GM12865 (cell line): ENCODE measurements around the gene CFH.
"Not testable (repeated sequence)": the region's sequence is repeated elsewhere in the genome, so short reads cannot be mapped to it uniquely, and the experiment has no call there.

ENCODE experiments used
- DNase-seq: peaks from one replicate; pipeline ENCODE4 v3.0.0; 2010; ENCODE audit warnings: low read depth
- H3K4me3 ChIP-seq: 2 replicates; pipeline ENCODE4 v1.5.1; 2011; ENCODE audit warnings: mild to moderate bottlenecking, low read depth, low read length, control low read depth
- CTCF ChIP-seq: IDR thresholded peaks from 2 replicates; pipeline ENCODE4 v1.5.1; 2011; ENCODE audit warnings: low read length, control low read depth, low read depth, inconsistent platforms; ENCODE audit not compliant: insufficient read depth; ENCODE audit errors: missing control alignments

Gene CFH

GRCh38 chr1:196743244-196743643 is 91.4 kb downstream of the CFH start:
- not testable (repeated sequence) for H3K4me3 ChIP-seq
- DNase-seq: peak; percentile 41
- TF ChIP-seq CTCF: peak; percentile 23

- not testable (repeated sequence) for DNase-seq
Observed at GRCh38 chr1:196765019-196765740, 113.3 kb downstream of the CFH start.

GRCh38 chr1:196769823-196770222 is 118.0 kb downstream of the CFH start:
- DNase-seq, H3K4me3 ChIP-seq: not testable (repeated sequence)

More at GRCh38 chr1:196765019-196765740, 113.3 kb downstream of the CFH start:
- not testable (repeated sequence) for H3K4me3 ChIP-seq

GRCh38 chr1:196773713-196774112 is 121.9 kb downstream of the CFH start:
- H3K4me3 ChIP-seq: no peak overlapping the region
- no peak for TF ChIP-seq CTCF
- DNase-seq: no peak

- DNase-seq: no peak
- H3K4me3 ChIP-seq: no peak overlapping the region
- no peak for TF ChIP-seq CTCF
Observed at GRCh38 chr1:196774175-196774574, 122.3 kb downstream of the CFH start.

- DNase-seq: peak; percentile 9
- no peak within 1 kb of the TSS for H3K4me3 ChIP-seq
- no peak for TF ChIP-seq CTCF
Observed at GRCh38 chr1:196774603-196775002, 122.8 kb downstream of the CFH start, which contains the start of gene CFHR3. Gene CFHR3 (plus strand): TSS chr1:196774840. CDS start chr1:196774887, 47 bp downstream.

- no peak overlapping the region for H3K4me3 ChIP-seq
- no peak for TF ChIP-seq CTCF
- DNase-seq: no peak
Observed at GRCh38 chr1:196777603-196778002, 125.8 kb downstream of the CFH start.

- no peak for TF ChIP-seq CTCF
- H3K4me3 ChIP-seq: no peak overlapping the region
- DNase-seq: no peak
Observed at GRCh38 chr1:196779093-196779492, 127.2 kb downstream of the CFH start.

GRCh38 chr1:196791252-196791651 is 139.4 kb downstream of the CFH start:
- not testable (repeated sequence) for H3K4me3 ChIP-seq

GRCh38 chr1:196794103-196794502 is 142.3 kb downstream of the CFH start:
- DNase-seq, H3K4me3 ChIP-seq: not testable (repeated sequence)

More at GRCh38 chr1:196791252-196791651, 139.4 kb downstream of the CFH start:
- DNase-seq: not testable (repeated sequence)
